Measurements from ENCODE around the gene PARVB.

DNA sequence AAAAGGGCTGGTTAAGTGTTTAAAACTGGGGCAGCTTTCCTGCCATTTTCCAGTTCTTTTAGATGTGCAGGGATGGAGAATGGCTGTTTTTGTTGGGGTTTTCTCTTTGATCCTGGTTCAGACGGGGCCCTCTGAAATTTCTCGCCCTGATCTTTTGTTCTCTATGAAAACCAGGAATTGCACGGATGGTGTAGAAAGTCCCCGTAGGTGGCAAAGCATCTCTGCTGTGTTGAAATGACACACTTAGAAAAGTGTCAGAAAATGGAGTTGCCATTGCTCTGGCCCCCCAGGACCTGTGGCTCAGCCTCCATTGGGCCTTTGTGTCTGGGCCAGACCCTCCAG is 63.0 kb downstream of the PARVB start:
- TF ChIP-seq, protein P1, sequence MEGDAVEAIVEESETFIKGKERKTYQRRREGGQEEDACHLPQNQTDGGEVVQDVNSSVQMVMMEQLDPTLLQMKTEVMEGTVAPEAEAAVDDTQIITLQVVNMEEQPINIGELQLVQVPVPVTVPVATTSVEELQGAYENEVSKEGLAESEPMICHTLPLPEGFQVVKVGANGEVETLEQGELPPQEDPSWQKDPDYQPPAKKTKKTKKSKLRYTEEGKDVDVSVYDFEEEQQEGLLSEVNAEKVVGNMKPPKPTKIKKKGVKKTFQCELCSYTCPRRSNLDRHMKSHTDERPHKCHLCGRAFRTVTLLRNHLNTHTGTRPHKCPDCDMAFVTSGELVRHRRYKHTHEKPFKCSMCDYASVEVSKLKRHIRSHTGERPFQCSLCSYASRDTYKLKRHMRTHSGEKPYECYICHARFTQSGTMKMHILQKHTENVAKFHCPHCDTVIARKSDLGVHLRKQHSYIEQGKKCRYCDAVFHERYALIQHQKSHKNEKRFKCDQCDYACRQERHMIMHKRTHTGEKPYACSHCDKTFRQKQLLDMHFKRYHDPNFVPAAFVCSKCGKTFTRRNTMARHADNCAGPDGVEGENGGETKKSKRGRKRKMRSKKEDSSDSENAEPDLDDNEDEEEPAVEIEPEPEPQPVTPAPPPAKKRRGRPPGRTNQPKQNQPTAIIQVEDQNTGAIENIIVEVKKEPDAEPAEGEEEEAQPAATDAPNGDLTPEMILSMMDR (IDR thresholded peaks at IDR 0.05), result no peak
- TF ChIP-seq POLR2AphosphoS5 (IDR thresholded peaks at IDR 0.05), result no peak
- TF ChIP-seq POLR2A (IDR thresholded peaks at IDR 0.05), result no peak
- no peak for TF ChIP-seq EP300 (IDR thresholded peaks at IDR 0.05; ENCODE audit: low read depth)
